HG02943 (cell line): ENCODE data around the gene TFCP2.

Source experiments
- ATAC-seq: cut with Tn5 transposase; IDR thresholded peaks from one replicate; pipeline ENCODE4 v1.9.1; 2021; ENCODE audit warnings: mild to moderate bottlenecking, low read depth, moderate library complexity; ENCODE audit not compliant: unreplicated experiment

The TFCP2 gene

GRCh38 chr12:51162217-51162616, 10.7 kb downstream of the TFCP2 start:
- ATAC-seq: no peak

DNA sequence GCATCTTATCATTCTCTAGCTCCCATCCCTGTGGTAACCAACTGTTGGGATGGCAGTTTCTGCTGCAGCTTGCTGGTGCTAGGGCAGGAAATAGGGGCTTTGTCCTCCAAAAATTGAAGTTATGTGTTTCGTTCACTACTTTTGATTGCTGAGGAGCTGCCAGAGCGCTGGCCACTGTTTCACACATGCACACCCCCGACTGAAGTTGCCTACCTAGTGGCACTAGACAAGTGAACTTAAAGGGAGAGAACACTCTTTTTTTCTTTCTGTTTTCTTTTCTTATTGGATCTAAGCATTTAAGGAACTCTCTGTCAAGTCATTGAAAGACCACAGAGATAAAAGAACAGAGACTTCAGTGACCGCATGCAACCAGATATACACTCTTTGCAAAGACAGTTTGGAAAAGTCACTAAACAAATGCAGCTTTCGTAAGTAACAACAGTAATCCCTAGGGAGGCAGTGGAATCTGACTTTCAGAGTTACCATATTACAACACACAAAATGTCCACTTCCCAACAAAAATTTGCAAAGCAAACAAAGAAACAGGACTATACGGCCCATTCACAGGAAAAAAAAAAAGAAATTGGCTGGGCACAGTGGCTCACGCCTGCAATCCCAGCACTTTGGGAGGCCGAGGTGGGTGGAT, 12.0 kb downstream of the TFCP2 start:
- no peak for ATAC-seq

GRCh38 chr12:51156245-51156765, 16.6 kb downstream of the TFCP2 start:
- no peak for ATAC-seq

DNA sequence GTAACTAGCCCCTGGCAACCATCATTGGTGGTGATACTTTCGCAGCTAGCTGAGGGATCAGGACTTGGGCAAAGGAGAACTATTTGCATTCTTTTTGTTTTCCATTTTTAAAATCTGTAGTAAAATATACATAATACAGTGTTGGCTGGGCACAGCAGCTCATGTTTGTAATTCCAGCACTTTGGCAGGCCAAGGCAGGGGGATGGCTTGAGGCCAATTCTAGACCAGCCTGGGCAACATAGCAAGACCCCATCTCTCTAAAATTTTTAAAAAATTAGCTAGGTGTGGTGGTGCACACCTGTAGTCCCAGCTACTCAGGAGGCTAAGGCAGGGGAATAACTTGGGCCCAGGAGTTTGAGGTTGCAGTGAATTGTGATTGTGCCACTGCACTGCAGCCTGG, 20.0 kb downstream of the TFCP2 start:
- no peak for ATAC-seq

- no peak for ATAC-seq
These were observed 22.2 kb downstream of the TFCP2 start for GRCh38 chr12:51150777-51151176.

GRCh38 chr12:51147309-51147708, 25.6 kb downstream of the TFCP2 start:
- ATAC-seq: no peak

DNA sequence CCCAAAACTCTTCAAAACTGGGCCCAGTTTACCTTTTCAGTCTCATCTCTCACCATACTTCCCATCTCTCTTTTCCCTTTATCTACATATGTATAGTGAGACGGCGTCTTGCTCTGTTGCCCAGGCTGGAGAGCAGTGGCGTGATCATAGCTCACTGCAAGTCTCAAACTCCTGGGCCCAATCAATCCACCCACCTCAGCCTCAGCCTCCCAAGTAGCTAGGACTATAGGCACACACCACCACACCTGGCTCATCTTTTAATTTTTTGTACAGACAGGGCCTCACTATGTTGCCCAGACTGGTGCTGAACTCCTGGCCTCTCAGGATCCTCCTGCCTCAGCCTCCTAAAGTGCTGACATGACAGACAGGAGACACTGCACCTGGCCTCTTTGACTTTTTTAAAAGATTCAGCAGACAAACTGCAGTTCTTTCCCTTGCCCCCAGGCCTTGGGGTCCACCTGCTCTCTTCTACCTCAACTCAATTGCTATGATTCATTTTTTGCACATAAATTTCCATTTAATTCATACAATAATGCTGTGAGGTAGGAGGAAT, 33.6 kb downstream of the TFCP2 start:
- ATAC-seq: no peak

- ATAC-seq: no peak
These were observed 40.2 kb downstream of the TFCP2 start for GRCh38 chr12:51132693-51133092.

DNA sequence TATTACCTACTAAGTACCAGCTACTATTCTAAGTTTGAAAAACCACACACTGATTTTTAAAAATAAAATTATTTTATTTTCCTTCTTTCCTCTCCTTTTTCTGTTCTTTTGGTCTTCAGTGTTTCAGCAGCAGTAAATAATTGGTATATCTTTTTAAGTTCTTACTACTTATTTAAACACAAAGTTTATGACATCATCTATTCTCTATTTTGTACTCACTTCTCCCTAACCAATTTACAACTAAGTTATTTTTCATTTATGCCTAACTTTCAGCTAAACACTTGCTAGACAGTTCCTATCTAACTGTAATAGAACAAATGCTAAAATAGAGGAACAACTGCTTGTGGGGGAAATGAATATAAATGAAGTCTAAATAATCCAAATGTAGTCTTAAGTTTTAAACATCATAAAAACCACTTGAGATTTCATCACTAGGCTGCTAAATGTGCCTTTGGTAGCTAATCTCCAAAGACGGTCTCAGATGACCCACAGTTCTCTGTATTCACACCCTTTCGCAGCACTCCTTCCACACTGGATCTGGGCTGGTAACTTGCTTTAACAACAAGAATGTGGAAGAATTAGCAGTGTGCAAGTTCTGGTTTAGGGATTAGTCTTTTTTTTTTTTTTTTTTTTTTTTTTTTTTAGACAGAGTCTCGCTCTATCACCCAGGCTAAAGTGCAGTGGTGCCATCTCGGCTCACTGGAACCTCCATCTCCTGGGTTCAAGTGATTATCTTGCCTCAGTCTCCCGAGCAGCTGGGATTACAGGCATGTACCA, 41.0 kb downstream of the TFCP2 start:
- no peak for ATAC-seq

- no peak for ATAC-seq
These were observed 44.0 kb downstream of the TFCP2 start for GRCh38 chr12:51128919-51129318.

- ATAC-seq: no peak
These were observed 45.7 kb downstream of the TFCP2 start for GRCh38 chr12:51127050-51127729.

DNA sequence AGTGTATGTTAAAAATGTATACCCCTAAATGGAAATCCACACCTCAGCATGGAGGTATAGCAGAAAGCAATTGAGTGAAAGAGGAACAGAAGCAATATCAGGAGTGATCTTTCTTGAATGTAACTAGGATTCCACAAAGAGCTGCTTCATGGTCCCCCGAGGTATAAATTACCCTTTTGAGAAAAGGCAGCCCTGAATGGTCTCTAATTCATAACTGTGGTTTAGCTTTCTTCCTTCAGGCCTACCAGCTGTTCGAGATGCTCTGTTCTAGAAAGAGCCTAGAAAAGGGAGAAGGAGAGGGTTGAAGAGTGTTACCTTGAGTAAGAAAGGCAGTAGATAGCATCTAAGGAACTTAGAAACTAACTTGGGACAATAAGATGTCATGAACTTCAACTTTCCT, 46.6 kb downstream of the TFCP2 start:
- no peak for ATAC-seq

- no peak for ATAC-seq
These were observed 48.4 kb downstream of the TFCP2 start for GRCh38 chr12:51124504-51124903.

GRCh38 chr12:51122844-51123243, 50.1 kb downstream of the TFCP2 start:
- no peak for ATAC-seq

GRCh38 chr12:51118706-51119105, 54.2 kb downstream of the TFCP2 start:
- no peak for ATAC-seq

DNA sequence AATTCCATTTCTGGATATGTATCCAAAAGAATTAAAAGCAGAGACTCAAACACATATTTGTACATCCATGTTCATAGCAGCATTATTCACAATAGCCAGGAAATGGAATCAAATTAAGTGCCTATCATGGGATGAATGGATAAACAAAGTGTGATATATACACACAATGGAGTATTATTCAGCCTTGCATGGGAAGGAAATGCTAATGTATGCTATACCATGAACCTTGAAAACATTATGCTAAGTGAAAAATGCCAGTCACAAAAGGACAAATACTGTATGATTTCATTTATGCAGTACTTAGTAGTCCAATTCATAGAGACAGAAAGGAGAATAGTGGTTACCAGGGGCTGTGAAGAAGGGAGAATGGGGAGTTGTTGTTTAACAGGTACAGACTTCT, 57.4 kb downstream of the TFCP2 start:
- no peak for ATAC-seq

DNA sequence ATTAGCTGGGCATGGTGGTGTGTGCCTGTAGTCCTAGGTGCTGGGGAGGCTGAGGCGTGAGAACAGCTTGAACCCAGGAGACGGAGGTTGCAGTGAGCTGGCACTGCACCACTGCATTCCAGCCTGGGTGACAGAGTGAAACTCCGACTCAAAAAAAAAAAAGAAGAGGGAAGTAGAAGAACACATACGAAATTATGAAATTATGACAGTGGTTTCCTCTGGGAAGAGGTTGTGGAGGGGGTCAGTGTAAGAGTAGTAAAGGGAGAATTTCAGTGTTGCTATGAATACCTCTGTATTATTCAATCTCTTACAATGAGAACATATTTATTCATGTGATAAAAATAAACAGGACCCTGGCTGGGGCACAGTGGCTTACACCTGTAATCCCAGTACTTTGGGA, 64.8 kb downstream of the TFCP2 start:
- ATAC-seq: no peak

DNA sequence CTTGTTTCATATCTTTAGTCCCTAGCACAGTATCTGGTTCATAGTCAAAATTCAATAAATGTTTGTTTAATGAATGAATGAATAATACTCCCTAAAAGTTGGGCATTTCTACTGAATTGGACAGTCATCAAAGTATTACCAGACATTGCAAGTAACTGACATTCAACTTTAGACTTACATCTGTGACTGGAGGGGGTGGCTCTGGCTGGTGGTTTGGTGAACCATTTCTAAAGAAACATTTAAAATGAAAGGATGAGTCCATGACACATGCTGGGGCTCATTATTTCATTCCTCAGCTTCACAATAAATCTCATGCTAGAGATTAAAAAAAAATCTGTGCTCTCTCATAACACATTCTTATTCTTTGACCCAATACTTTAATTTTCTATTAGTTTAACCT, 69.0 kb downstream of the TFCP2 start:
- no peak for ATAC-seq

DNA sequence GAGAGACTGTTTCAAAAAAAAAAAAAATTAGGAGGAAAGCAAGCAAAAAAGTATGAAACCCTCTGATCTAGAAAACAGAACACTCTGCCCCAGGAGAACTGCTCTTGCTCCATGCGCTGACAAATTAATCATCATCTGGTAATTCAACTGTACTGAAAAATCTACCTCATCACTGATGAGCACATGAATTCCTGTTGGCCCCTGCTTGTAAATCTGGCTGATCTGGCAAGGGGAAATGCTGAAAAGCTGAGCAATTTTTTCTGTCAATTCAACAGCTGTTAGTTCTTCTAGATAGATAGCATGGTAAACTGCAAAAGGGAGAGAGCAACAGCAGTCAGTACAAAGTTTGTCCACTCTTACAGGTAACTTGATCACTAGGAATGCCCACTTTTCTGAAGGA, 74.3 kb downstream of the TFCP2 start:
- ATAC-seq: no peak

DNA sequence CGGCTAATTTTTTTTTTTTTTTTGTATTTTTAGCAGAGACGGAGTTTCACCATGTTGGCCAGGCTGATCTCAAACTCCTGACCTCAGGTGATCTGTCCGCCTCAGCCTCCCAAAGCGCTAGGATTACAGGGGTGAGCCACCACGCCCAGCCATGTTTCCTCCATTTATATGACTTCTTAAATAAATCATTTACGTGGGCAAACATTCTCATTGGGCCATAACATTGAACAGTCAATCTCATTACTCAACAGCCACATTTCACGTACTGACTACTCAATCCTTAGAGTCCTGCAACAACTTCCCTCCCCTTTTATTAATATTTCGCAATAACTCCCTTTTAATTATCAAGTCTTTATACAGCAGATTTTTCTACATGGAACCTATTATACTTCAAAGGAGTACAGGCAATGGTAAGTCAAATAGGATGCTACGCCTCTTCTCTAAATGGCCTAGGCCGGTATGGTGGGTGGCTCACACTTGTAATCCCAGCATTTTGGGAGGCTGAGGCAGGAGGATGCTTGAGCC, 82.2 kb downstream of the TFCP2 start:
- no peak for ATAC-seq

DNA sequence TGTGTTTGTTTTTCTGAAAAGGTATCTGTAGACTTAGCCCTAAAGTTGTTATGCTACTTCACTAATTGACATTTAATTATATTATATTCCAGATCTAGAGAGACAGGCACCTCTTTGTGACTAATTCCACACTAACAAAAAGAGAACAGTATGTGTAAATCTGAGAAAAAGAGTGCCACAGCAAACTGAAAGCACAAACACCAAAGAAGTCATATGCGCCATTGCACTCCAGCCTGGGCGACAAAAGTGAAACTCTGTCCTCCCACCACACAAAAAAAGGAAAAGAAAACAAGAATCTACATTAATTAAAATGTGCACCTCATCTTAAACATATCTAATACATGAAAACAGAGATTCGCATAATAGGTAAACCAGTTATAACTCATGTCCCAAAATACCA, 85.1 kb downstream of the TFCP2 start:
- no peak for ATAC-seq
